ENCODE measurements around the gene MCF2L.

The MCF2L gene

DNA sequence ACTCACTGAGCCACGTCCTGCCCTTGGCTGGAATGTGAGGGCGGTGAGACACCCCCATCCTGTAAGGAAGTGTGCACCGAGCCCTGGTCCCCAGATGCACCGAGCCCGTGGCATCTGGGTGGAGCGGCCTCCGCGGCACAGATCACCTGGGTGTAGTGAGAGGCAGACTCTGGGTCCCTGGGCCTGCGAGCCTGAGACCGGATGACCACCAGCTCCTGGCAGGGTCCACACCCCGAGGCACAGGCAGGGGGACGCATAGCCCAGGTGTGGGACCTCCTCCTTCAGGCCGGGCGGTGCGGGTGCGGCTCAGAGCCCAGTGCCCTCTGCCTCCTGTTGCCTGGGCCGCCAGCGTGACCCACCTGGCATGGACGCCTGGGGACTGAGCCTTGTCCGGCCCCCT is 12.4 kb downstream of the MCF2L start:
- no peak for DNase-seq (ENCODE audit: low spot score)
- Histone ChIP-seq H3K4me3 (peak overlapping the region; percentile 56), H3K27ac (peak overlapping the region in 1 of 2 donors; percentile 51)
- no peak for TF ChIP-seq CTCF (IDR thresholded peaks at IDR 0.05)

DNA sequence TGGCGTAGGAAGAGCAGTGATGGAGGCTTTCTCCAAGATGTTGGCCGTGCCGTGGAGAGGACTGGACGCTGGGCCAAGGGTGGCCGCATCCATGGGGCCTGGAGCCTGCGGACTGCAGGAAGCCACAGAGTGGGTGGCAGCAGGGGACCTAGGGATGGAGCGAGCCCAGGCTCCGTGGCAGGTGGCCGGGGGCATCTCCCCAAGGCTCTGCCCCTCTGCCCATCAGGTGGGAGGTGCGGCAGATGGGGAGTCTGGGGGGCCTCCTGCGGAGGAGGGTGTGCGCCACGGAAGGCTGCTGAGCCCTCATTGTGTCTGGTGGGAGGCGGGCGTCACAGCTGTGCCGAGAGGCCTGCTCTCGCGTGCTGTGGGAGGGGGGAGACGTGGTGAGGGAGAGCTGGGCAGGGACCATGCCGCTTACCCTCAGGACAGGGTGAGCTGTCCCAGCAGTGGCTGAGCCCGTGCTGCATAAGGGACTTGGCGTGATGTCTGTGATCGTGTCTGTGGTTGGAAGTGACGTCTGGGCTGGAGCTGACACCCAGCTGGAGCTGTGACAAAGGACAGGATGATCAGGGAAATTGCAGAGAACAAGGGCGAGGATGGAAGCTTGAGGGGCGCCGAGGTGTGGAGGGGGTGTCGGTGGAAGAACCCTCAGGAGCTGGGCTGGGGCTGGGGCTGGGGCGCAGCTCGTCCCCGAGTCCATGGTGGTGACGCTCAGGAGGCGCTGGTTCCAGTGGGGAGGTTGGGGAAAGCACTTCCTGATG is 13.4 kb downstream of the MCF2L start:
- no peak for TF ChIP-seq CTCF (IDR thresholded peaks at IDR 0.05)
- Histone ChIP-seq H3K27ac (peak overlapping the region in 1 of 2 donors; percentile 22), H3K4me3 (no peak overlapping the region)
- DNase-seq (ENCODE audit: low spot score) = no peak

DNA sequence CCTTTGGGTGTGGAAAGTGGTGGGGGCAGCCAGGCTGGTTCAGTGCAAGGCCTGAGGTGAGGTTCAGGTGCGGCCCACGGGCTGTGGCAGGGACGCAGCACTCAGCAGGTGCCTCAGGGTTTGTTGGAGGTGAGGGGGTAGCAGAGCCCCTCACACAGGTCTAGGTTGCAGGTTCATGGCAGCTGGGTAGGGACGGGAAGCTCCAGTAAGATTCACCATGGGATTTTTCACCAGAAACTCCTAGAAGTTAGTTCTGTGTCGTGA is 14.0 kb downstream of the MCF2L start:
- DNase-seq (ENCODE audit: low spot score) = no peak
- Histone ChIP-seq H3K27ac (peak overlapping the region in 1 of 2 donors; percentile 22), H3K4me3 (no peak overlapping the region)
- TF ChIP-seq CTCF (IDR thresholded peaks at IDR 0.05) = no peak

GRCh38 chr13:112983428-112984196 is 14.6 kb downstream of the MCF2L start:
- Histone ChIP-seq H3K27ac (peak overlapping the region in 1 of 2 donors; percentile 22), H3K4me3 (no peak overlapping the region)
- TF ChIP-seq CTCF (IDR thresholded peaks at IDR 0.05) = no peak
- DNase-seq (ENCODE audit: low spot score) = no peak

DNA sequence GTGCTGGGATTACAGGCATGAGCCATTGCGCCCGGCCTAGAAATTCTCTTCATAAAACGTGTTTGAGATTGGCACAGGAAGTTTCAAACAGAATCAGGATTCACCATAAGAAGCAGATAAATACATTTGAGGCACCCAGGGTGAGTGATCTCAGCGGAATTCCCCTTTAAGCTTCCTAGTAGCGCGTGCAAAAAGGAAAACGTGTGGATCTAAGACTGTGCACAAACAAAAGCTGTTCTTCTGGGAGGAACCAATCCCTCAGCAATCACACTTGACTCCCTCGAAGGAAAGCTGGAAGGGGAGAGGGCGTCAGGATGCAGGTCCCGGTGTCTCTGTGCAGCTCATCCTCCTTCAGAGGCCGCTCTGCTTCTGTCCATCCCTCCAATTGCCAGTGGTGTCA is 15.5 kb downstream of the MCF2L start:
- Histone ChIP-seq H3K27ac (no peak overlapping the region), H3K4me3 (no peak overlapping the region)
- TF ChIP-seq CTCF (IDR thresholded peaks at IDR 0.05) = no peak
- DNase-seq (ENCODE audit: low spot score) = no peak

GRCh38 chr13:112984954-112985802 is 16.2 kb downstream of the MCF2L start:
- DNase-seq (ENCODE audit: low spot score) = no peak
- H3K4me3 ChIP-seq = no peak overlapping the region

More at GRCh38 chr13:112984954-112985802, 16.2 kb downstream of the MCF2L start:
- TF ChIP-seq CTCF (IDR thresholded peaks at IDR 0.05) = no peak
- H3K27ac ChIP-seq = no peak overlapping the region
